AG09319 (cell line): ENCODE data around the gene CEP63.

Experiments used
- DNase-seq: peaks from one replicate; pipeline ENCODE4 v3.0.0-alpha.2; 2010; ENCODE audit warnings: low read depth; ENCODE audit errors: extremely low read depth
- CTCF ChIP-seq: IDR thresholded peaks from 2 replicates; pipeline ENCODE4 v1.5.1; 2011; ENCODE audit warnings: low read depth, mild to moderate bottlenecking, inconsistent platforms, low read length, moderate library complexity

The CEP63 gene

GRCh38 chr3:134615743-134616142 lies 129.9 kb downstream of the CEP63 start:
- TF ChIP-seq CTCF = no peak
- DNase-seq = no peak

GRCh38 chr3:134617608-134618477 lies 132.0 kb downstream of the CEP63 start:
- no peak for TF ChIP-seq CTCF
- no peak for DNase-seq

GRCh38 chr3:134618478-134619300 lies 132.8 kb downstream of the CEP63 start:
- DNase-seq = no peak
- no peak for TF ChIP-seq CTCF

- no peak for DNase-seq
- no peak for TF ChIP-seq CTCF
Measured at GRCh38 chr3:134619301-134619615, 133.4 kb downstream of the CEP63 start.

GRCh38 chr3:134619884-134620445 lies 134.1 kb downstream of the CEP63 start:
- DNase-seq = no peak
- no peak for TF ChIP-seq CTCF

- no peak for DNase-seq
- no peak for TF ChIP-seq CTCF
Measured at GRCh38 chr3:134620476-134621115, 134.7 kb downstream of the CEP63 start.

- TF ChIP-seq CTCF = no peak
- DNase-seq = no peak
Measured at GRCh38 chr3:134621854-134622253, 136.0 kb downstream of the CEP63 start.
